B cell (primary cell): Measurements from ENCODE around the gene PTPRM.

Source experiments
- EZH2 ChIP-seq: IDR thresholded peaks from 2 replicates; pipeline ENCODE4 v1.6.1; 2012; ENCODE audit warnings: borderline replicate concordance, low read depth, mild to moderate bottlenecking, moderate library complexity, low read length; ENCODE audit not compliant: insufficient read depth, poor library complexity, severe bottlenecking
- TF ChIP-seq, protein P1 (sequence below): fragments of 200-600 bp; IDR thresholded peaks from one replicate; pipeline ENCODE4 v1.8.0; 2022; ENCODE audit warnings: antibody characterized with exemption, mild to moderate bottlenecking

DNA sequence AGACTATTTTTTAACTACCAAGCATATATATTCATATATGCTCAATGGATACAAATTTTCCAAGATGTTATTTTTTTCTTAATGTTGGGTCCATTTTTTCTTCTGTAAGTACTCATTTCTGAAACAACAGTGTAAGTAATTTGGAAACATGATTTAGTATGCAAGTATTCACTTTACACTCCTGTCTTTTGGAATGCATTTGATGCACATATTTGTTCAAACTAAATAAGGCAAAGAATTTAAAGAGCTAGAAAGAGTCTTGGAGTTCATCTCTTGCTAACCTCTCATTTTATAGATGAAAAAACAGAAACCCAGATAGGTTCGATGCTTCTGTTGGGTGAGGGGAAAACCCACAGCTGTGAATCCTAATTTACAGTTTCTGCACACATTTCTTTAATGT lies 602.6 kb downstream of the PTPRM start:
- TF ChIP-seq, protein P1, sequence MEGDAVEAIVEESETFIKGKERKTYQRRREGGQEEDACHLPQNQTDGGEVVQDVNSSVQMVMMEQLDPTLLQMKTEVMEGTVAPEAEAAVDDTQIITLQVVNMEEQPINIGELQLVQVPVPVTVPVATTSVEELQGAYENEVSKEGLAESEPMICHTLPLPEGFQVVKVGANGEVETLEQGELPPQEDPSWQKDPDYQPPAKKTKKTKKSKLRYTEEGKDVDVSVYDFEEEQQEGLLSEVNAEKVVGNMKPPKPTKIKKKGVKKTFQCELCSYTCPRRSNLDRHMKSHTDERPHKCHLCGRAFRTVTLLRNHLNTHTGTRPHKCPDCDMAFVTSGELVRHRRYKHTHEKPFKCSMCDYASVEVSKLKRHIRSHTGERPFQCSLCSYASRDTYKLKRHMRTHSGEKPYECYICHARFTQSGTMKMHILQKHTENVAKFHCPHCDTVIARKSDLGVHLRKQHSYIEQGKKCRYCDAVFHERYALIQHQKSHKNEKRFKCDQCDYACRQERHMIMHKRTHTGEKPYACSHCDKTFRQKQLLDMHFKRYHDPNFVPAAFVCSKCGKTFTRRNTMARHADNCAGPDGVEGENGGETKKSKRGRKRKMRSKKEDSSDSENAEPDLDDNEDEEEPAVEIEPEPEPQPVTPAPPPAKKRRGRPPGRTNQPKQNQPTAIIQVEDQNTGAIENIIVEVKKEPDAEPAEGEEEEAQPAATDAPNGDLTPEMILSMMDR = no peak
- no peak for TF ChIP-seq EZH2
